ENCODE results near the gene POMGNT1.

POMGNT1 gene

DNA sequence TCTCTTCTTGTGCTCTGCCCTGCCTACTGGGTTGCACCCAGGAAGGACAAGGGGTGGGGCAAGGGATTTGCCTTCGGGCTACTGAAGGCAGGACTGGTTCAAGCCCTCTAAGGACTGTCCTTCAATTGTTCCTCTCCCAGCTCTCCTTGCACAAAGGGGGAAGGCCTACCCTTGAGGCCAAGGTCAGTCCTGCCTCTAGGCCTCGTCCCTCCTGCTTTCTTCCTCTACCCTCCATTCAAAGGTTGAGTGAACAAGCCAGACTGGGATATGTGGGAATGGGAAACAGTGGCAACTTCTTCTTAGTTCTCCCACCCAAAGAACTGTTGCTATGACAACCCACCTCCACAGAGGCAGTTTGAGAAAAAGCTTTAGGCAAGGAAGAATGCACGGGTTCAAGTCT lies 7.6 kb upstream of the POMGNT1 start:
- H3K4me3 ChIP-seq (ENCODE audit: low read depth, low read length): no peak overlapping the region
- in situ Hi-C loops (cut with HindIII; ENCODE audit: low sequenced_read_pairs): loop anchor here (10.0 kb wide), 1 partner anchor 161 kb away; no protein-coding TSS in a partner anchor
- TF ChIP-seq, protein P1, sequence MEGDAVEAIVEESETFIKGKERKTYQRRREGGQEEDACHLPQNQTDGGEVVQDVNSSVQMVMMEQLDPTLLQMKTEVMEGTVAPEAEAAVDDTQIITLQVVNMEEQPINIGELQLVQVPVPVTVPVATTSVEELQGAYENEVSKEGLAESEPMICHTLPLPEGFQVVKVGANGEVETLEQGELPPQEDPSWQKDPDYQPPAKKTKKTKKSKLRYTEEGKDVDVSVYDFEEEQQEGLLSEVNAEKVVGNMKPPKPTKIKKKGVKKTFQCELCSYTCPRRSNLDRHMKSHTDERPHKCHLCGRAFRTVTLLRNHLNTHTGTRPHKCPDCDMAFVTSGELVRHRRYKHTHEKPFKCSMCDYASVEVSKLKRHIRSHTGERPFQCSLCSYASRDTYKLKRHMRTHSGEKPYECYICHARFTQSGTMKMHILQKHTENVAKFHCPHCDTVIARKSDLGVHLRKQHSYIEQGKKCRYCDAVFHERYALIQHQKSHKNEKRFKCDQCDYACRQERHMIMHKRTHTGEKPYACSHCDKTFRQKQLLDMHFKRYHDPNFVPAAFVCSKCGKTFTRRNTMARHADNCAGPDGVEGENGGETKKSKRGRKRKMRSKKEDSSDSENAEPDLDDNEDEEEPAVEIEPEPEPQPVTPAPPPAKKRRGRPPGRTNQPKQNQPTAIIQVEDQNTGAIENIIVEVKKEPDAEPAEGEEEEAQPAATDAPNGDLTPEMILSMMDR (IDR thresholded peaks at IDR 0.05; ENCODE audit: low read depth, low read length): no peak
- DNase-seq (ENCODE audit: low read depth, low spot score): no peak

DNA sequence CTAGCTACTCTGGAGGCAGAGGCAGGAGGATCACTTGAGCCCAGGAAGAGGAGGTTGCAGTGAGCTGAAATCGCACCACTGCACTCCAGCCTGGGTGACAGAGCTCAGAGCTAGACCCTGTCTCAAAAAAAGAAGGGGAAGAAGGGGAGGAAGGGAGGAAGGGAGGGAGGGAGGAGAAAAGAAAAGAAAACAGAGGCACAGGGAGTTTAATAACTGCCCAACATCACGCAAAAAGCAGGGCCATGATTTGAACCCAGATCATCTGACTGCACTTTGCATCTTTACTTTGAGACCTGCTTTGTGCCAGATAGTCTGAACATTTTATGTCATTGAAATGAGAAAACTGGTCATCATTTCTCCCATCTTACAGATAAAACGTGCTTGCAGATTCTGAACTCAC lies 6.9 kb upstream of the POMGNT1 start:
- TF ChIP-seq, protein P1 (IDR thresholded peaks at IDR 0.05; ENCODE audit: low read depth, low read length): no peak
- in situ Hi-C loops (cut with HindIII; ENCODE audit: low sequenced_read_pairs): loop anchor here (10.0 kb wide), 1 partner anchor 160 kb away; no protein-coding TSS in a partner anchor
- H3K4me3 ChIP-seq (ENCODE audit: low read depth, low read length): no peak overlapping the region
- DNase-seq (ENCODE audit: low read depth, low spot score): no peak

DNA sequence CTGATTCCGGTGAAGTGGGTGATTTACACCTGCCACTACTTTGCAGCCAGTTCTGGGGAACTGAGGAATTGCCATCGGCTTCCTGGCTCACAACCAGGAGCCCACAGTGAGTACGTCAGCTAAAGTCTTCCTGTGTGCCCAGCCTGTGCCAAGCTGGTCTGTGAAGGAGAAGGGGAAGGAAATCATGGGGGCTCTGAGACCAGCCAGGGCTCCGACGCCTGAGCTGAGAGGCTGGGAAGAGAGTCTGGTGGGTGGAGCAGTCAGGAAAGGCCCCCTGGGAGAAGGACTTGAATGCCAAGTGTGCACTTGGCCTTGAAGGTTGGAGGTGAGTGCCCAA lies 6.1 kb upstream of the POMGNT1 start:
- no peak for DNase-seq (ENCODE audit: low read depth, low spot score)
- TF ChIP-seq, protein P1 (IDR thresholded peaks at IDR 0.05; ENCODE audit: low read depth, low read length): no peak
- in situ Hi-C loops (cut with HindIII; ENCODE audit: low sequenced_read_pairs): loop anchor here (10.0 kb wide), 1 partner anchor 160 kb away; no protein-coding TSS in a partner anchor
- no peak overlapping the region for H3K4me3 ChIP-seq (ENCODE audit: low read depth, low read length)

DNA sequence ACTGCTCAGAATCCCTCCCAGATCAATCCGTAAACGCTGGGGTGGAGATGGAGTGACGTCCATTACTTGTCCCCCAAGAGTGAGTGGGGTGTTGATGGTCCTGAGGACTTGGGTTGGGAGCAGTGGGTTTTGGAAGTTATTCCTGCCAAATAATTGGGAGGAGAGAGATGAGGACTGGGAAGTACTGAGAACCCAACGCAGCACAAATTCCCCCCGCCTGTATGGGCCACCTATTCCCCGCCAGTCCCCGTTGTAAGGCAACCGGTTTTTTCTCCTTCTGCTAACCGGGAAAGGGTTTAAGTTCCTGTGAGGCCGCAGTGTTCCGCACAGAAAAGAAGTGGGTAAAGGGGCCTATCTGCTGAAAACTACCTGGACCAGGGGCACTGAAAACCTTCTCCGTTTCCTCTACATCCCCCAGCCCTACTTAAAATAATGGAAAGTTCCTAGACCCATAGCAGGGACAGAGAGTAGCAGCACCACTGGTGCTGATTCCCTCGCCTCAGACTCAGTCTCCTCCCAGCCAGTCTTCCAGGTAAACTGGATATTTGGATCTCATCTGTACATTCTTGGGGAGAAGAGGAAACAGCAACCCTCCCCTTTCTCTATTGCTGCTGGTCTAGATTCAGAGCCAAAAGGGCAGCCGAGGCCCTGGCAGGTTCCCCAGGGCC lies 5.6 kb upstream of the POMGNT1 start:
- DNase-seq (ENCODE audit: low read depth, low spot score): peak; percentile 6
- in situ Hi-C loops (cut with HindIII; ENCODE audit: low sequenced_read_pairs): loop anchor here (10.0 kb wide), 1 partner anchor 159 kb away; no protein-coding TSS in a partner anchor

DNA sequence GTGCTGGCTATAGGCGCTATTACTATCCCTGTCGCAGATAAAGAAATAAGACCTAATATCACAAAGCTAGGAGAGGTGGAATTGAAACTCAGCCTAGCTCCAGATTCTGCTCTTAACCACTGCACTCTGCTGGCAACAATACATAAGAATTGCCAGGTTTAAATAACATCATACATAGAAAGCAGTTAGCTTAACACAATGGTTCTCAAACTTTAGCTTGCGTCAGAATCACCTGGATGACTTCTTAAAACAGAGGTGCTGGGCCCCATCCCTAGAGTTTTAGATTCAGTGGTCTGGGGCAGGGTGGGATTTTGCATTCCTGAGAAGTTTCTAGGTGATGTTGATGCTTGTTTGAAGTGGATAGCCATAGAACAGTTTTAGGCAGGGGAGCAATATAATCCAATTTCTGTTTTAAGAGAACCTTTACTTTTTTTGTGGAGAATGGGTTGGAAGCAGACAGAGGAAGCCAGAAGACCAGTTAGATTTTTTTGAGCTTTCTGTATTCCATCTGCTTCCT lies 1.1 kb upstream of the POMGNT1 start:
- TF ChIP-seq, protein P1 (IDR thresholded peaks at IDR 0.05; ENCODE audit: low read depth, low read length): no peak
- DNase-seq (ENCODE audit: low read depth, low spot score): no peak
- no peak overlapping the region for H3K4me3 ChIP-seq (ENCODE audit: low read depth, low read length)
- in situ Hi-C loops (cut with HindIII; ENCODE audit: low sequenced_read_pairs): no loop called here

More for the DNA sequence above, 5.6 kb upstream of the POMGNT1 start:
- peak overlapping the region; percentile 65 for H3K4me3 ChIP-seq (ENCODE audit: low read depth, low read length)
- TF ChIP-seq, protein P1 (IDR thresholded peaks at IDR 0.05; ENCODE audit: low read depth, low read length): no peak

DNA sequence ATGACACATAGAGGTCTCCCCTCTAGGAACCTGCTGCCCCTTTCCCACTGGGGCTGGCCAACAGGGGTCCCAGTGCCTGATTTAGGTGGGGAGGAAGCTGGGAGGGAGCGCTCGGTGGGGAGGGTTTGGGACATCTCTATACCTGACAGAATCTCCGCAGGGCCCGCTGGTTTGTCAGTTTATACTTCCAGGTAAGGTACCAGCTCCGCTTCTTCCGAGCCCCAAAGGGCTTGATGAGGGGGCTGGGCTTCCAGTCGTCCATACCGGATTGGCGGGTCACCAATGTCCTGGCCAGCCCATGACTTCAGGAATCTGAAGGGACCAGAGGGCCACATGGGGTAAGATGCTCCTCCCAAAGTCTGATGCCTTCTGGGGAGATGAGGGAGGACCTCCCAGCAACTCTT lies 672 bp downstream of the POMGNT1 start:
- in situ Hi-C loops (cut with HindIII; ENCODE audit: low sequenced_read_pairs): no loop called here

More for the DNA sequence above, 672 bp downstream of the POMGNT1 start:
- peak overlapping the region; percentile 87 for H3K4me3 ChIP-seq (ENCODE audit: low read depth, low read length)
- TF ChIP-seq, protein P1 (IDR thresholded peaks at IDR 0.05; ENCODE audit: low read depth, low read length): no peak
- no peak for DNase-seq (ENCODE audit: low read depth, low spot score)
